NCI-H82 (cell line): ENCODE data around the gene COL8A2.

Source experiments
- DNase-seq: peaks from one replicate; lab custom pipeline; 2025; lab: John Stamatoyannopoulos, UW

Gene COL8A2

GRCh38 chr1:36157115-36157903 lies 32.3 kb upstream of the COL8A2 start:
- peak; percentile 72 for DNase-seq

GRCh38 chr1:36156329-36157114 lies 31.5 kb upstream of the COL8A2 start:
- peak; percentile 87 for DNase-seq

DNA sequence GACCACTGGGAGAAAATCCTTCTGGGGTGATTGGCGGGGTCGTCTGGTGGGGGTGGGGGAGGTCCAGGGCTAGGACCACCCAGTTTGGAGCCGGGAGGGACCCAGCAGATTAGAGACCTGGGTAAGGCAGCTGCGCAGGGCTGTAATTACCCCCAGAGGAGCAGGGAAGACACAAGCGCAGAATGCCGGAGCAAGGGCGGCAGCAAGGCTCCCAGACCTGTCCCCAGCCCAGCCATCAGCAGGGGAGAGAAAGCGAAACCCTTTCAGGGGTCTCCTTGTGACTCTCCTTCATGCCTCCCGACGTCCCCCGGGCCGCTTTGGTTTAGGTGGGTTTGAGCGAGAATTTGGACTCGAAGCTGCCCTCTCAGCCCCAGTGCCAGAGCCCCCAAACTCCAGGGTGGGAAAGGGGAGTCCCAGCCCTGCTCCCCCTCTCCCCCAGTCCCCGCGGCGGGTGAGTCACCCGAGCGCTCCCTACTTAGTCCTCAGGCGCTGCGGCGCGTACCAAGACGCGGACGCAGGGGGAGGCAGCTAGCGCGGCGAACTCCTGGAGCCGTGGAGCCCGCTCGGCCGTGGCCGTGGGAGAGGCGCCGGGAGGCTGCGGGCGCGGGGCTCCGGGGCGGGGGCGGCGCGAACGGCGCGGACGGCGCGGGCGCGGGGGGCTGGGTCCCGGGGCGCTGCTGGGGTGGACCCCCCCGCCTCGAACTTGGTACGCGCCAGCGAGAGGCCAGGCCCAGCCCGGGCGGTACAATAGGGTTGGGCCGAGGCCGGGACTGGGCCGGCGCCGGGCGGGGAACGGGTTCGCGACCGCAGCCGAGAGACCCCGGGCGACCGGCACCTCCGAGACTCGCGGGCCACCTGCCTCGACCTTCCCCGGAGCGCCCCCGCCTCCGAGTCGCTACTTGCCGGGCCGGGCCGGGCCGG lies 30.6 kb upstream of the COL8A2 start, which contains the start of gene MAP7D1:
TSS of gene MAP7D1 (plus strand) at position 753 of the 921 bp plus-strand sequence. CDS start 258 bp downstream, outside the sequence.
- peak; percentile 84 for DNase-seq

GRCh38 chr1:36154765-36155407 lies 29.9 kb upstream of the COL8A2 start:
- DNase-seq = peak; percentile 59

DNA sequence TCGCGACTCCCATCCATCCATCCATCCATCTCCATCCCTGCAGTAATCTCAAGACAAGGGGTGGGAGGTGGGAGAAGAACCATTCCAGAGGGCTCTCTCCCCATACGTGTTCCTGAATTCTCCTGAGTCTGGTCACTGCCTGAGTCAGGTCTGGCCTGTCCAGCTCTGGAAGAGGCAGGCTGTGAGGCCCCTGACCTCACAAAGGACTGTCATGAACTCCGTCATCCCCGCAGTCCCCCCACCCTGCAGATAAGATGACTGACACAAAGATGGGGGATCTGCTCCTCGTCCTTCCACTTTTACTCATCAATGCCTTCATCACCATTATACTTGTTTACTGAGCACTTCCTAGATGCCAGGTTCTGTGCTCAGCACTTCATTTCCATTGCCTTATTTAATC lies 29.3 kb upstream of the COL8A2 start:
- DNase-seq = no peak

DNA sequence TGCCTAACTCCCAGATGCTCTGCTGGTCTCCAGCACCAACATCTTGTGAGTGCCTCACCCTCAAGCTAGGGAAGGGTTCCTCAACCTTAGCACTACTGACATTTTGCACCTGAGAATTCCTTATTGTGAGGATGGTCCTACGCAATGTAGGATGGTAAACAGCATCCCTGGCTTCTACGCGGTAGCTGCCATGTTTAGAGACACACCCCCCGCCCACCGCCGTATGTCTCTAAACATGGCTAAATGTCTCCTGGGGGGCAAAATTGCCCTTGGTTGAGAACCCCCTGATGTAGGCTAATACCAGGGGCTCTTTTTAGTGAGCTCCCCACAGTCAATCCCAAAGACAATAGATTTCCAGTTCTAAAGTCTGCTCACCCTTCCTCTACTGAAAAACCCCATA lies 28.5 kb upstream of the COL8A2 start:
- DNase-seq = no peak

DNA sequence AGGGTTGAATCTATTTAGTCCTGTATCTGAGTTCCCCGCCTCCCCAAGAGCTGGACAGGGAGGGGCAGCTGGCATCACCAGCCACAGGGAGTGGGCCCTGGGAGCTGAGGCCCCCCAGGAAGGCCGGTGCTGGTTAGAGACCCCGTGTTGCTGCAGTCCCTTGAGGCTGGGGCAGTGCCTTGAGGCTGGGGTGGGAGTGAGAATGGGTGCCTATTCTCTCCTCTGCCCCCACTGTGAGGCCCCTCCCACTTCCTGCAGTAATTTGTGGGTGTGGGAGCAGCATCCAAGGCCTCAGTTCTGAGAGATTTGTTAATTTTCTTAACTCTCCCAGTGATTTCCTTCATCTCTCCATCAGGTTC lies 26.8 kb upstream of the COL8A2 start:
- DNase-seq = peak; percentile 47

- peak; percentile 47 for DNase-seq
Measured at GRCh38 chr1:36151134-36151844, 26.3 kb upstream of the COL8A2 start.

GRCh38 chr1:36150296-36151133 lies 25.5 kb upstream of the COL8A2 start:
- peak; percentile 98 for DNase-seq

DNA sequence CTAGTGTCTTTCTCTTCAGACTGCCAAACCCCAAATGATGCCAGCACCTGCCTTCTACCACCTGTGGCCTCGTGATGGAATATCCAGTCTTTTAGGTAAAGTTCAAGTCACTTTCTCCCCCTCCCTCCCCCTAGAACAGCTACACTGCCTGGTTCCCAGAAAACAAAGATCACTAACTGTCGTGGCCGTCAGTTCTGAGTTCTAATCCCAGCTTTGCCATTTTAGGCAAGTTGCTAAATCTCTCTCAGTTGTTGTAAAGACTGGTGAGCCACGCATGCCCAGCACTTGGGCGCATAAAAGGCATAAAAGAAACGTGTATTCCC lies 24.9 kb upstream of the COL8A2 start:
- DNase-seq = peak; percentile 51

GRCh38 chr1:36149237-36149972 lies 24.4 kb upstream of the COL8A2 start, which contains the start of gene TRAPPC3:
Gene TRAPPC3, minus strand, starts transcription at chr1:36149486. Its CDS starts 108 bp downstream, at chr1:36149378.
- DNase-seq = peak; percentile 100

DNA sequence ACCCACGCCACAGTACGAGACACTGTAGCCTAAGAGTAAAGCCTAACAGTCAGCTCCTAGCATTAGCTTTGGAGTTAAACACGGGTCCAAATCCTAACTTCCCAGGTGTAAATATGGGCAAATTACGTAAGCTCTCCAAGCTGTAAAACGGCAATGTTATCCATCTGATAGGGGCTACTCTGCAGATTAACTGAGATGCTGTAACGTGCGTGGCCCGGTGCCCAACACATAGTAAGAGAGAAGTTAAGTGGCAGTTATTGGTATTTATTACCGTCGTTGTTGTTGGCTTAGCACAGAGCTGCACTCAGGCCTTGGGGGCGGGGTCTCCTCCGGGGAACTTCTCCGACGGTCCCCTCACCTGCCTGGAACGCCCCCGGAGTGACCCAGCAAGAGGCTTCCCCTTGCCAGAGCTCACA lies 23.8 kb upstream of the COL8A2 start:
- no peak for DNase-seq

DNA sequence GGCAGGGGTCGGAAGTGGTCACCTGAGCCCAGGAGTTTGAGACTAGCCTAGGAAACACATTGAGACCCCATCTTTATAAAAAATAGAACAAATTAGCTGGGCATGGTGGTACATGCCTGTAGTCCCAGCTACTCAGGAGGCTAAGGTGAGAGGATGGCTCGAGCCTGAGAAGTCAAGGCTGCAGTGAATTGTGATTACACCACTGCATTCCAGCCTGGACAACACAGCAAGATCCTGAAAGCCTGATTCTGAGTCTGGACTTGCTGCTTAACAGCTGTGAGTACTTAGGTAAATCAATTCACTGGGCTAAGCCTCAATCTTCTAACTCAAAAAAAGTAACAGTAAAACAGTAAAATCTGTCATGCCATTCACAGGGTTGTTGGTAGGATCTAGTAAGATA lies 19.4 kb upstream of the COL8A2 start:
- no peak for DNase-seq

- DNase-seq = no peak
Measured at GRCh38 chr1:36143424-36143823, 18.4 kb upstream of the COL8A2 start.

GRCh38 chr1:36142121-36142520 lies 17.1 kb upstream of the COL8A2 start:
- no peak for DNase-seq

DNA sequence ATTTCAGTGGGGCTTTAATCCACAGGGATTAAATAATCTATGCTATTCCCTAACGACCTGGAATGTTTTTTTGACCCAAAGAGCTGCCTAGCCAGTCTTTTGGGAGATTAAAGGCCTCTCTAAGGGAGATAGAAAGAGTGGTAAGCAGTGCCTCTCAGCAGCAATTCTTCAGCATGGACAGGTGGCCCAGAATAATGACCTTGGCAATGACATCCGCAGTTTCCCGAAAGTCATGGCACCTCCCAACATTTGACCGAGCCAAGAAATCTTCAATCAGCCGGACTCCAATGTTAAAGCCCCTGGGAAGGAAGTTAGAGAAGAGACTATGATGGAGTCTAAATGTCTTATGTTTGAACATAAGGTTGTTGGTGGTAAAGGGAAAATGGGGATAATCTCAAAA lies 14.5 kb upstream of the COL8A2 start:
- DNase-seq = no peak

- DNase-seq = no peak
Measured at GRCh38 chr1:36137776-36138175, 12.8 kb upstream of the COL8A2 start.

DNA sequence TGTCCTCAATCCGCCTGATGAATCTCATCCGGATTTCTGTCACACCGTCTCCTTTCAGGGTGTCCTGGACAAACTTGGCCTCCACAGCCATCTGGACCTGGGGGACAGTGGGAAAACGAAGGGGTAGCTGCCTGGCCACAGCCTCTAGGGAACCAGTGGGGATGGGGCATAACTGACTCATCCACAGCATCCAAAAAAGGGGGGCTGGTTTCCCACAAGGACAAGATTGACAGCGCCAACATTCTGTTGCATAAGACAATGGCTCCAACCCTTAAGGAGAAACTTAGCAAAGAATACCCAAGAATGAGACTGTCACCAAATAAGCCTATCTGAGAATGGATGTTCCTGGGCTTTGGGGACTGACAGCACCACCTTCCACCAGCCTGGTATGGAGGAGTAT lies 12.2 kb upstream of the COL8A2 start:
- DNase-seq = no peak

DNA sequence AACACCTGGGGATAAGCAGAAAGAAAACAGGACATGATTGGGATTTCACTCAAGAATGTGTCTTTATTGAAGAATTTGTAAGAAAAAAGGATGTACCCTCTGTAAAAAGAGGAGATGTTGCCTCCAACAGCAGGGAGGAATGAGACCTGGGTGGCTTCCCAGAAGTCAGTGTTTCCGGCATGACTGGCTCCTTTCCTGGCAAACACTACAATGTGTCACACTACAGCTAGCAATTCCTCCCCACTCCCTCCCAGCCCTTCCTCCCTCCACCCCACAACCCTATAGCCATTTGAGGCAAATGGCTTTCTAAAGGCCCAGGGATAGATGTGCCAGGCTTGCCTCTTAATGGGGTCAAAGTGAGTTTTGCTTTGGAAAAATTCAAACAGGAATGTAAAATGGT lies 11.5 kb upstream of the COL8A2 start:
- no peak for DNase-seq
